ENCODE data around the gene ZNHIT1.
A peak's percentile ranks its signal among the peaks of the same experiment; 100 is the strongest.
"Not testable (repeated sequence)": the region's sequence is repeated elsewhere in the genome, so short reads cannot be mapped to it uniquely, and the experiment has no call there.

The ZNHIT1 gene

DNA sequence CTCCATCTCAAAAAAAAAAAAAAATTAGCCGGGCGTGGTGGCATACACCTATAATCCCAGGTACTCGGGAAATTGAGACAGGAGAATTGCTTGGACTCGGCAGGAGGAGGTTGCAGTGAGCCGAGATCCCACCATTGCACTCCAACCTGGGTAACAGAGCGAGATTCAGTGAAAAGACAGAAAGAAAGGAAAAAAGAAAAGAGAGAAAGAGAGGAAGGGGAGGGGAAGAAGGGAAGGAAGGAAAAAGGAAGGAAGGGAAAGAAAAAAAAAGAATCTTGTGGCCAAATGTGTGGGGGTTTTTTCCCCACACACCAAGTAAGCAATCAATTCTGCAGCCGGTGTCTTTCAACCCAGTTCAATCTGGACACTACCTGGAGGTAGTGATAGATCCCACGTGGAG, 28.9 kb upstream of the ZNHIT1 start:
- no peak for DNase-seq

DNA sequence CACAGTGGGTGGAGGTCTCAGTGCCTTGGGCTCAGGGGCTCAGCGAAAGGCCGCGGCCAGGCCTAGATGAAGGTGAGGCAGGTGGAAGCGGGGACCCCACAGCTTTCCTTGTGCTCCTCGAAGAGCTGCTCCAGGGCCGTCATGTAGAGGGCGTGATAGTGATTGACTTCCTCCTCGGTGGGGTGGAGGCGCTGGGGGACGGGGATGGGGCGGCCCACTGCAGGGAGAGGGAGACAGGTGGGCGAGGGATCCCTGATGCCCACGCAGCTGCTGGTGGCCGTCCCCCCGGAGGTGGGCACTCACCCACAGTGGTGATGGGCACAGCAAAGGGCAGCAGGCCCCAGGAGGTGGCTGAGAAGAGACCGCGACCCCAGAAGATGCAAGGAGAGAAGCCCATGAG, 22.1 kb upstream of the ZNHIT1 start:
- no peak for DNase-seq

DNA sequence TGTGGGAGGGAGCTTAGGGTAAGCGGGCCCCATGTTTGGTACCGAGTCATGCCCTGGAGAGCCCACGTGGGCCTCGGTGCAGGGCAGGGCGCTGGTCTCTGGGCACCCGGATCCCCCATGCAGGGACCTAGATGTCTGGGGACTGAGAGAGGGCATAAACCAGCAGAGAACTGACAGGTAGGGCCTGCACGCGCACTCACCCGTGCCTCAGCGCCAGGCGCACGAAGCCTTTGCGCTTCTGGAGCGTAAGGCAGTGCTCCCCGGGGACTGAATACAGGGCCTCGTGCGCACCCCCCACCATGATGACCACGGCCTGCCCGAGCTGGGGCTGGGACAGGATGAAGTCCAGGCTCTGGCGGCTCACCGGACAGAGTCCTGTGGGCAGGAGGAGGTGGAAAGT, 20.0 kb upstream of the ZNHIT1 start:
- DNase-seq: no peak

DNA sequence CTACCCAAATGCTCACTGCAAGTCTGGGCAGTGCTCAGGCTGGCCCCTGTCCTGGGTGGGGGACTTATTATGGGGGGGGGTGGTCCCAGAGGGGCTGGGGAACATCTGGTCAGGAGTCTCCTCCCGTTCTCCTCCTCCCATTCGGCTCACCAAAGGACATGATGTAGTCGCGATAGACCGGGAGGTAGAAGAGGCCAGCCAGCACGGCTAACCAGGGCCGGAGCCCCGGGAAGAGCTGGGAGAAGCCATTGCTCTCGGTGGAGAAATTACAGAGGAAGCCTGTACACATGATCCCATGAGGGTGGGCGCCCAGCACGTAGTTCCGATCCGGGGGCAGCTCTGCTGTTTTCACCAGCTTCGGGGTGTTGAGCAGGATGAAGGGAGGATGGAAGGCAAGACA, 19.5 kb upstream of the ZNHIT1 start:
- no peak for DNase-seq

DNA sequence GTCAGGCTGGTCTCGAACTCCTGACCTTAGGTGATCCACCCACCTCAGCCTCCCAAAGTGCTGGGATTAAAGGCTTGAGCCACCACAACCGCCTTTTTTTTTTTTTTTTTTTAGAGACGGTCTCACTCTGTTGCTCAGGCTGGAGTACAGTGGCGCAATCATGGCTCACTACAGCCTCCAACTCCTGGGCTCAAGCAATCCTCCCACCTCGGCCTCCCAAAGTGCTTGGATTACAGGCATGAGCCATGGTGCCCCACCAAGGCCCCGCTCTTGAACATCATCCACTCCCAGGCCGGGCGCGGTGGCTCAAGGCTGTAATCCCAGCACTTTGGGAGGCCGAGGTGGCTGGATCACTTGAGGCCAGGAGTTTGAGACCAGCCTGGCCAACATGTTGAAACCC, 18.4 kb upstream of the ZNHIT1 start:
- DNase-seq: not testable (repeated sequence)

DNA sequence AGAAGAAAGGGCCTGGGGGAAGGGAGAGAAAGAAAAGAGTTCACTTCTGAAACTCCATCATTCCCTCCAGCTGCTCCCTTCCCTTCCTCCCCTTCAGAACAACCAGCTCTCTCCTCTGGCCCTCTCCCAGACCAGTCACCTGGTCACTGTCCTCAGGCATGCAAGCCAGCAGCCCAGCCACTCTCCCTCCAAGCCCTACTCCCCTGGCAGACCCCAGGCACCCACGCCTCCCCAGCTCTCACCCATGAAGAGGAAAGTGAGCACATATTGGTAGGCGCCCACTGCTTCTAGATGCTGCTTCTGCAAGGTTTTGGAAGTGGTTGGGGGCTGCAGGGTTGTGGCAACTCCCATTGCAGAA, 17.5 kb upstream of the ZNHIT1 start:
- DNase-seq: no peak

DNA sequence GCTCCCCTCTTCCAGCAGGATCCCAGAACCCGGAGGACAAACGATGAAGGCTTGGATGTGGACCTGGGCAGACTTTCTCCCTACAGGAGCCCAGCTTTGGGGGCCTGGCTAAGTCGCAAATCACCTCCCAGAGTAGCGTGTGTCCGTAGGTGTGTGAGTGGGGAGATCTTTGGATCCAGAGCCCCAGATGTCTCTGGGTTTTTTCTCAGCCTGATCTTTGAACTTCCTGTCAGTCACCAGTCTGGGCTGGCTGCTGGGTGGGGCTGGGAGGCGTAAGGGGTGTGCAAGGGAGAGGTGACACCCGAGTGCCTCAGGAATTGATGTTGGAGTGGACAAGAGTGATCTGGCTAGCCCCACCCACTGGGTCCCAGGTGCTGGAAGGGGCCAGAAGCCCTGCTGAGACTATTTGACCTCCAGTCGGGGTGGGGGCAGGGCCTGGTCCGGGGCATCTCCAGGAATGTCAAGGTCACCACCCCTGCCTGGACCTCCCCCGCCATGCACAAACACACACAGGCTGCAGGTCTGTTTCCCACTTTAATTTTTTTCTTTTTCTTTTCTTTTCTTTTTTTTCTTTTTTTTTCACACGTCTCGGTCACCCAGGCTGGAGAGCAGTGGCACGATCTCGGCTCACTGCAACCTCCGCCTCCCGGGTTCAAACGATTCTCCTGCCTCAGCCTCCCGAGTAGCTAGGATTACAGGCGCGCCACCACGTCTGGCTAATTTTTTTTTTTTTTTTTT, 16.9 kb upstream of the ZNHIT1 start, which contains the start of gene MOGAT3:
Gene MOGAT3, minus strand, starts transcription at position 175 of the 738 bp plus-strand sequence. CDS start 182 bp downstream, outside the sequence.
- no peak for DNase-seq

DNA sequence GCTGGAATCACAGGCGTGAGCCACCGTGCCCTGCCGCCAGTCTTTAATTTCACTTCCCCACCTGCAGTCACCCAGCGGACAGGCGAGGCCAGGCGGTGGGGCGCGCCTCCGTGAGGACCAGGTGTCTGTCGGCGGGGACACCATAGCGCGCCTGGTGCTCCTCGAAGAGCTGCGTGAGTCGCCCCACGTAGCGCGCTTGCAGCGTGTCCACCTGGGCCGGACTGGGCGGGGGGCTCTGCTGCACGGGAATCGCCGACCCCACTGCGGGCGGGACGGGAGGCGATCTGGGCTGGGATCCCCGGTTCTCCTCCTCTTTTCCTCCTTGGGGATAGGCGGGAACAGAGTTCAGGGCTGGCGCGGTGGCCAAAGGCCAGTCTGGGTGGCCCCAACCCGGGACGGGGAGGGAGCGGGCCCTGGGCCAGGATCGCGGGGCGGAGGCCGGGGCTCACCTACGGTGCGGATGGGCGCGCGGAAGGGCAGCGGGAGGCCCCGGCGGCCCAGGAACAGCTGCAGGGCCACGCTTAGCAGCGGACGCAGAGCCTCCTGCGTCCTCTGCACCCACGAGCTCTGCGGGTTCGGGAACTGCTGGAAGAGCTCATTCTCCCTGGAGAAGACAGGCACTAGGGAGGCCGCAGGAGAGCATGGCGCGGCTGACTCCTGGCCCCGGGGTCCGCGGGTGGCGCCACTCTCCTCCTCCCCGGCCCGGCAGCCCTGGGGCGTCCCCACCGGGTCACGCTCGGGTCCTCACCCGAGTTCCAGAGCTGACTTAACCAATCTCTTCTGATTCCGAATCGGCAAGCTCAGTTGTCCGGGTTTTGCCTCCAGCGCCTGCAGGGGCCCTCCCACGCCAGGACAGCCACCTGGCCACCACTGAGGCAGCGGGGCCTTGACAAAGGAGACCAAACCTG, 16.0 kb upstream of the ZNHIT1 start:
- DNase-seq: no peak

DNA sequence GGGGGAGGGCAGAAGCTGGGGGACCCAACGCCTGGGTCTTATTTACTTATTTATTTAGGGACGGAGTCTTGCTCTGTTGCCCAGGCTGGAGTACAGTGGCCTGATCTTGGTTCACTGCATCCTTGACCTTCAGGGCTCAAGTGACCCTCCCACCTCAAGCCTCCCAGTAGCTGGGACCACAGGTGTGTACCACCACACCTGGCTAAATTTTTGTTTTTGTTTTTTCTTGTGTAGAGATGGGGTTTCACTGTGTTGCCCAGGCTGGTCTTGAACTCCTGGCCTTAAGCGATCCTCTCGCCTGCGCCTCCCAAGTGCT, 15.4 kb upstream of the ZNHIT1 start:
- DNase-seq: no peak

DNA sequence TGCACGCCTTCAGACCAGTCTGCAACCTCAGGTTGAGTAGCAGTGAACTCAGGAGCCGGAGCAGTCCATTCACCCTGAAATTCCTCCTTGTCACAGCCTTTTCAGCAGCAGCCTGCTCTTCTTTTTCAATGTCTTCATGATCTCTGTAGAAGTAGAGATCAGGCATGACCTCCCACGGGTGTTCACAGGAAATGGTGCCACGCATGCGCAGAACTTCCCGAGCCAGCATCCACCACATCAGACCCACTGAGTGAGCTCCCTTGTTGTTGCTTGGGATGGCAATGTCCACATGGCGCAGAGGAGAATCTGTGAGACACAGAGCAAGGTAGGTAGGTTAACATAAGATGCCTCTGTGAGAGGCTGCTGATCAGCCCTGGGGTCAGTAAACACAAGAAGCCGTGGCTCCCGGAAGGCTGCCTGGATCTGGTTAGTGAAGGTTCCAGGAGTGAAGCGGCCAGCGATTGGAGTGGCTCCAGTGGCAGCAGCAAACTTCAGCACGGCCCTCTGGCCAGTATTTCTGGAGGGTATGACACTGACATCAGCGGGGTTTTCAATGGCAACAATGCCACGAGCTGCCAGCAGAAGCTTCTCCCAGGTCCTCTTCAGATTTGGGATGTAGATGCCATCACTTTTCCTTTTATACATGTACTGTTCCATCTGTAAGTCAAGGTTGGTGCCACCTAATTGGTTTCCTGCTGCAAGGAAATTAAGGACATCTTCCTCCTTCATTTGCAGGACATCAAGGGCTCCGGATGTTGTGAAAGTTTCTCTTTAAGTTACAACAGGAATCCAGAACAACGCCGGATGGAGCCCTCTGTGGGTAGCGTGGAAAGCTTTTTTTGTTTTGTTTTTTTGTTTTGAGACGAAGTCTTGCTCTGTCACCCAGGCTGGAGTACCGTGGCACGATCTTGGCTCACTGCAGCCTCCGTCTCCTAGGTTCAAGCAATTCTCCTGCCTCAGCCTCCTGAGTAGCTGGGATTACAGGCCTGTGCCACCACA, 13.9 kb upstream of the ZNHIT1 start:
- DNase-seq: peak in 1 of 2 donors; percentile 28

DNA sequence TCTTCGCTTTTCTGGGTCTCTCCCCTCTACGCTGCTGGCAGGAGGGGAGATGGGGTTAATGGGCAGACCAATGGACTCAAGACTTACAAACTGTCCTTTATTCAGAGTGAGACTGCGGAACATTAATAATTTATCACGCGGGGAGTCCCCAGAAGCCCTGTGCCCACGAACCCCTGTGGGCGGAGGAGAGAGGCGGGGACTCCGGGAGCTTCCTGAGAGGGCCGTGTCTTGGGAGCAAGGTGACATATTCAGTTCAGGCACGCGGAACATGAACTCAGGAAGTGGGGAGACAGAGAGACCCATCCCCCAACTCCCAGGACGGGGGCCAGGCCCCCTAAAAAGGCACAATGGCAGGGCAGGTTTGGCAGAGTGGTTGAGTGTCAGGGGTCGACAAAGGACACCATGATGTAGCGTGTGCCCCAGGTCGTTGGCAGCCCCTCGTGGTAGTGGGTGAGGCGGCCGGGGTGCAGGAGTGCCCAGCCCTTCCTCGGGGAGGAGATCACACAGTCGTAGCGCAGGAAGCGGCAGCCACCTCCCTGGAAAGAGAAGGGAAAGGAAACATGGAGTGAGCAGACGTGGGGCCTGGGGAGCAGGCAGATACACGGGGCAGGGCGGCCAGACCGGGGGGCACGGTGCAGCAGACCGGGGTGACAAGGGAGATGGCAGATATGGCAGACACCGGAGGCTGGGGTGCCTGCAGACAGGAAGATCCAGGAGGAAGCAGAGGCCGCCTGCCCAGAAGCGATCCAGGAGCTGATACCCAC, 11.9 kb upstream of the ZNHIT1 start:
- DNase-seq: no peak

DNA sequence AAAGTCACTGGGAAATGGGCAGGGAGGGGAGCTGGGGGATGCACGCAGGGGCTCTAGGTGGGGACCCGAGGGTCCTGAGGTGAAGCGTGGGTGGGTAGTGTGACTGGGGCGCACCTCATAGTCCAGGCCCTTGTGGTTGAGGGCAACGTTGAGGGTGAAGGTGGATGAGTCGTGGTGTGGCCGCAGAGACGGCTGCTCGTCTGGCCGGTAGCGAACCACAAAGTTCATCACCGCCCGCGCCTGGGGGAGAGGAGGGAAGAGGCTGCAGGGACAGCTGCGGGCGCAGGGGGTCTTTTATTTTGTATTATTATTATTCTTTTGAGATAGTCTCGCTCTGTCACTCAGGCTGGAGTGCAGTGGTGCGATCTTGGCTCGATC, 11.3 kb upstream of the ZNHIT1 start:
- DNase-seq: no peak

DNA sequence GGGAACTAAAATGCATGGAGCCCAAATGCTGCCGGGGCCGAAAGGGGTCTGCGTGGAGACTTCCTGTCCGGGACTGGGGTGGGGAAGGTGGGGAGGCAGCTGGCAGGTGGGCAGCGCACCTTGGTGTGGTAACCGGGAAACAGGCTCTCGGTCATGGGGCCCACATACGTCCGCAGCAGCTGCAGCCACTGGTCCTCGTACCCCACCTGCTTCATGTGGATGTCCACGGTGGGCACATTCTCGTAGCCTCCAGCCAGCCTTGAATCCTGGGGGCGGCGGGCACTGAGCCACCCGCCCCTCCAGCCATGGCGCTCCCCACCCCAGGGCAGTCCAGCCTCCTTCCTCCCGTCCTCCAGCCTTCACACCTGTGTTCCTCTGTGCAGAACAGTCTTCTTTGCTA, 10.5 kb upstream of the ZNHIT1 start:
- no peak for DNase-seq

DNA sequence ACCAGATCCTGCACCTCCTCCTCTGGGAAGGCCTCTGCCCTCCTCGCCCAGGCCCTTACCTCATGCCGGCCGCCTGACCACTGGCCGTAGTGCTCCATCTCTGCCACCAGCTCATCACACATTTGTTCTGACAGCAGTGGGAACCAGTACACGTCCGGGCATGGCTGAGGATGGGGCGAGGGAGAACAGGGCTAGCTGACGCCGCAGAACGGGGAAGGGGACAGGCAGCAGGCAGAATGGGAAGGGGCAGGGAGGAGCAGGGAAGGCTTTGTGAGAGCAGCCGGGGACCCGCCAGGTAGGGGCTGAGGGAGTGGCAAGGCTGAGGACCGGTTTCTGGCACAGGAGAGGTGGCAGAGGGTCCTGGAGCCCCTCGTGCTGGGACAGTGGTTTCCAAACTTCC, 9.2 kb upstream of the ZNHIT1 start:
- no peak for DNase-seq

DNA sequence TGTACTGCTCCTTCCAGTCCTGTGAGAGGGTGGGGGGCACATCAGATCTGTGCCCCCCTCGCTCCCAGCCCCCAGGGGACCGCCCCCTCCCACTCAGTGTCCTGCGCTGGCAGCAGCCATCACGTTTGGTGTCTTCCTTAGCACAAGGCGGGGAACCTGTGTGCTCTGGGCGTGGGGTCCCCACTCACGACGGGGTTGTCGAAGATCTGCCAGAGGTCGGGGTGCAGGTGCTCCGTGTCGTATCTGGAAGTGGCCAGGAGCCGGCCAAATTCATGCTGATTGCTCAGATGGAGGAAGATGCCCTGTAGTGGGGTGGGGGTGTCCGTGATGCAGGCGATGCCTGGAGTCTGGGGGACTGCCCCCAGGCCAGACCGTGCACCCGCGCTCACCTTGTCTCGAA, 7.8 kb upstream of the ZNHIT1 start:
- no peak for DNase-seq

DNA sequence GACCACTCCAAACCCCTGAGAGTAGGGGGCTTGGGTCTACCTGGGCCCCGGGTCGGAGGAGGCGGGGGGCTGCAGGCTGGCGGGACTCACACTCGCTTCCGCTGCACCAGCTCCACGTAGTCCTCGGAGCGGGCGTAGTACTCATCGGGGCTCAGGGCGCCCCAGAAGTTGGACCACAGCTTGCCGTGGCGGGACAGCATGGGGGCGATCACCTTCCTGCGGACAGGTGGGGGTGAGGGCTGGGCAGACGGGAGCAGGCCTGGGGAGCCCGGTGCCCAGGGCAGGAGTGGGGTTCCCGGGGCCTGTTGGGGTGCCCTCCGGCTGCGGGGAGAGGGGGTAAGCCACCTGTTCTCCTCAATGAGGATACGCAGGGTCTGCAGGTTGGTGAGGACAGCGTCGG, 6.5 kb upstream of the ZNHIT1 start:
- DNase-seq: no peak

DNA sequence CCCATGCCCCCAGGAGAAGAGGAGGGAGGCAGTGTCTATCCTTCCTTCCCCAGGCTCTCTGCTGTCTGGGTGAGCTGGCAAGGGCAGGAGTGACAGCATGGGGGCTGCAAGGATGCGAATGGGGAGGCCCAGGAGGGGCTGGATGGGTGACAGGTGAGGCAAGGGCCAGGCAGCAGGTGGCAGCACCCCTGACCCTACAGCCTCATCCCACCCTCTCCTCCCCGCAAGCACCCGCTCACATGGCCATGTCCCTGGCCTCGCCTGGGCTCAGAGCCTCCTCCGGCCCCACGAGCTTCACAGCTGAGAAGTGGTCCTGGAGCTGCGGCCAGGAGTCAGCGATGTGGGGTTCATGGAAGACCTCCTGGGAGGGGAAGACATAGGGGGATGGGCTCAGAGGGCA, 6.0 kb upstream of the ZNHIT1 start:
- DNase-seq: no peak

DNA sequence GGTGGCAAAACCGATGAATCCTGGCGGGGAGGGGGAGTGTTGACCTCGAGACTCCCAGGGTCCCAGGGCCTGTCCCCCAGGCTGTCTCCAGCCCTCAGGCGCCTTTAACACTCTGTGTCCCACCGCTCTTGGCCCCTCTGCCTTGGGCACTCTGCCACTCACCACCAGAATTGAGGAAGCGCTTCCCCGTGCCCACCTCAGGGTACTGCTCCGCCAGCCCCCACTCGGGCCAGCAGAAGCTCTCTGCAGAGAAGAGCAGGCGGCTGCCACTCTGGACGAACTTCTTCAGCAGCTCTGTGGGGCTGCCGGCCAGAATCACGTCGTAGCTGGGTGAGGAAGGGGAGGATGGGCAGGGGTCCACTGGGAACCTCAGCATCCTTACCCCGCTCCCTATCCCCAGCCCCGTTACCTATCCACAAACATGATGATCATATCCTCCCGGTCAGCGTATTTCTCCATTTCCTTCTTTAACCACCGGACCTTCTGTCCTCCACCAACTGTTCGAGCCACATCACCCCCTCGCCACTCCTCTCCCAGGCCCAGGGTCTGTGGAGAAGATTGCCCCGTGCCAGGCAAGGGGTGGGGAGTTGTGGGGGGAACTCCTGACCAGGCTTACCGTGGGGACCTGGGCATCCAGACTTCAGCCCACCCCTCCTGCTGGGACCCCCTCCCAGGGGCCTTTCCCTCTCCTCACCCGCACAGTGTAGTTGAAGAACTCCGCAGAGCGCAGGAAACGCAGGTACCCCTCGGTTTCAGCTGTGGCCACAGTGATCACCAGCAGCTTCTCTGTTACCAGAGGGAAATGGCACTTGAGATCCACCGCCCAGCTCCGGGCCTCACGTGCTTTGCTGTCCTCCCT, 1.7 kb upstream of the ZNHIT1 start:
- DNase-seq: no peak

DNA sequence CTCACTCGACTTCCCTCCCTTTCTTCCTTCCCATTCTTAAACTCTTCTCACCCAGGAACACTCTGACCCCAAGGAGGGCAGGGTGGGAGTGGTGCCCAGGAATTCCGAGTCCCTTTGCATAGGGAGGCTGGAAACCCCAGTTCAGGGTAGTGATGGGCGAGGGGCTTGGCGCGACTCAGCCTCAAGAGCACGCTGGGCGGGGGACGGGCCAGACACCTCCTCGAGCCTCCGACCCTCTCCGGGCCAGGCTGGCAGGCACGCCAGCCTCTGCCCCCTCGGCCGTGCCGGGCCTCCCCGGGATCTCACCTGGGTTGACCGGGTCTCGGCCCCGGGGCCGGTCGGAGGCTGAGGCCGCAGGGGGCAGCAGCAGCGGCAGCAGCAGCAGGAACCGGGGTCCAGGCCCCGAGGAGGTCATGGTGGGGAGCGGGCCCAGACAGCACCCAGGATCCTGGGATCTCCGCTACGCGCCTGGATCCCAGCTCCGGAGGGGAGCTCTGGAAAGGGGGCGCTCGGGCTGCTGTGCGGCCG, 1.0 kb upstream of the ZNHIT1 start:
- no peak for DNase-seq

DNA sequence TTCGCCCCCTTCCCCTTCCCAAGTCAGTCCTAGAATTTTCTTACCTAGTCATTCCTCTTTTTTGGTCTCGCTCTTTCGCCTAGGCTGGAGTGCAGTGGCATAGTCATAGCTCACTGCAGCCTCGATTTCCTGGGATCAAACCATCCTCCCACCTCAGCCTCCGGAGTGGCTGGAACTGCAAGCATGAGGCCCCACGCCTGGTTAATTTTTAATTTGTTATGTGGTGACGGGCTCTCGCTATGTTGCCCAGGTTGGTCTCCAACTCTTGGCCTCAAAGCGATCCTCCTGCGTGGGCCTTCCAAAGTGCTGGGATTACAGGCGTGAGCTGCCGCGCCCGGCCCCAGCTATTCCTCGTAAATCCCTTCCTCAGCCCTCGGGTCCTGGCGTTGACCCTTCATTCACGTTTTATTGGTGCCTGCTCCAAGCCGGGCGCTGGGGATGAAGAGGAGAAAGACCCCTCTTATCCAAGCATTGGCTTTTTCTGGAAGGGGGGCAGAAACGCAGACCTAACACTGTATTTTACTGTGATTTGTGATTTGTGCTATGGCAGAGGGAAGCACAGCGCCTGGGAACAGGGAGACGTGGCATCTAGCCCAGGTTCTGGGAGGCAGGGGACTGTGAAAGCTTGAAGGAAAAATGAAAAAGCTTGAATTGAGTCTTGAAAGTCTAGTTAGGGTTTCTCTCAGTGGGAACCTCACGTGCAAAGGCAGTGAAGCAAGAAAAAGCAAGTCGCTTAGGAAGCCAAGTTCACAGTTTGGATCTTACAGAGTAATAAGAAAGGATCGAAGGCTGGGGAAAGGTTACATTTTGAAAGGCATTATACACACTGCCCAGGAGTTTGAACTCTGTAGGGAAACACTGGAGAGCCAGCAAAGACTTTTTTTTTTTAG, 516 bp downstream of the ZNHIT1 start:
- no peak for DNase-seq
